ENCODE measurements around the gene HDGFL3.

DNA sequence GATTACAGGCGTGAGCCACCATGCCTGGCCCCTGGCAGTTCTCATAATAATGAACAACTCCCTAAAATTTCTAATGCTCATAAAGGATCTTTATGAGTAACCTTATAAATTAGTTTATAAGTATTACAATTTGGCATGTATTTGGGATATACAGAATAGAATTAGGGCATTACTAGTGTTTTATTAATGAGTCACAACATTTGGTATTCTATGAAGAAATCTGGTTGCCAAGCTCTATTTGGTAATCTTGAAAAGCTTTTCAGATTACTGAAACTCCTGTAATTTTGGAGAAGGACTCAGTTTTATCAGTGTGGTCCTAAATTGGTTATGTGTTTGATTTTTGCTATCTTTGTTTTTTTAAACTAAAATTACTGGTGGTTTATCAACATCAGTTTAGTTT, 54.3 kb downstream of the HDGFL3 start:
- no peak for TF ChIP-seq POLR2A (IDR thresholded peaks at IDR 0.05)
- TF ChIP-seq, protein P1, sequence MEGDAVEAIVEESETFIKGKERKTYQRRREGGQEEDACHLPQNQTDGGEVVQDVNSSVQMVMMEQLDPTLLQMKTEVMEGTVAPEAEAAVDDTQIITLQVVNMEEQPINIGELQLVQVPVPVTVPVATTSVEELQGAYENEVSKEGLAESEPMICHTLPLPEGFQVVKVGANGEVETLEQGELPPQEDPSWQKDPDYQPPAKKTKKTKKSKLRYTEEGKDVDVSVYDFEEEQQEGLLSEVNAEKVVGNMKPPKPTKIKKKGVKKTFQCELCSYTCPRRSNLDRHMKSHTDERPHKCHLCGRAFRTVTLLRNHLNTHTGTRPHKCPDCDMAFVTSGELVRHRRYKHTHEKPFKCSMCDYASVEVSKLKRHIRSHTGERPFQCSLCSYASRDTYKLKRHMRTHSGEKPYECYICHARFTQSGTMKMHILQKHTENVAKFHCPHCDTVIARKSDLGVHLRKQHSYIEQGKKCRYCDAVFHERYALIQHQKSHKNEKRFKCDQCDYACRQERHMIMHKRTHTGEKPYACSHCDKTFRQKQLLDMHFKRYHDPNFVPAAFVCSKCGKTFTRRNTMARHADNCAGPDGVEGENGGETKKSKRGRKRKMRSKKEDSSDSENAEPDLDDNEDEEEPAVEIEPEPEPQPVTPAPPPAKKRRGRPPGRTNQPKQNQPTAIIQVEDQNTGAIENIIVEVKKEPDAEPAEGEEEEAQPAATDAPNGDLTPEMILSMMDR (IDR thresholded peaks at IDR 0.05), result no peak
